Measurements from ENCODE around the gene NDUFS1. TPM values are rescaled to one million over a fixed set of nuclear protein-coding genes. Genes with fewer than 3 reads are reported as not detected.
"Not testable (repeated sequence)": the region's sequence is repeated elsewhere in the genome, so short reads cannot be mapped to it uniquely, and the experiment has no call there.

The NDUFS1 gene
- total RNA-seq, 1 experiment from 2014 or later: 102 TPM

DNA sequence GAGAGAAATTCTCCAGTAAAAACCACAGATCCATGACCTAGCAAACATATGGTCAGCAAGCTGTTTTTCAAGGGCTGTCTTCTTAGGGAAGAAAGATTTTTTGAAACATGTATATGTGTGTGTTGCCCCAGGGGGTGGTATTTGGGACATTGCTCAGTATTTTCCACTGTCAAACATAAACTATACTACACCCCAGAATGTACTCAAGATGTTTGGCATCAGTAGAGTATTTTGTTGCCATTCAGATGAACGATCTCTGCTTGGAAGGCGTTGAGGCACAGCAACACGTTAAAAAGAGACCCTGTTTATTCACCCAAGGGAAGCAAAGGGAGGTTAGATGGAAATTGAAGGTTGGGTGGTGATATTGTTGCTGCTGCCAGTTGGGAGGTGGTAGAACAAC, 30.4 kb upstream of the NDUFS1 start:
- H3K4me1 ChIP-seq (ENCODE audit: insufficient read depth, low read length): no peaks in the 10 kb centered on the region
- no peaks in the 10 kb centered on the region for H3K79me1 ChIP-seq (ENCODE audit: insufficient read depth, low read depth, low read length, poor library complexity, severe bottlenecking)
- H3K36me3 Mint-ChIP-seq (ENCODE audit: insufficient read depth in 1 of 3, low read depth in 3 of 3): no peaks in the 10 kb centered on the region
- H3K4ac ChIP-seq (ENCODE audit: low read depth, low read length): no peak overlapping the region
- H2BK5ac ChIP-seq (ENCODE audit: insufficient read length, low read length): no peak overlapping the region
- H2BK20ac ChIP-seq (ENCODE audit: low read depth, low read length, poor library complexity, severe bottlenecking): no peak overlapping the region
- H3K9ac ChIP-seq (ENCODE audit: extremely low read depth, insufficient read length, low read length): no peak overlapping the region
- no peaks in the 10 kb centered on the region for H4K20me1 ChIP-seq (ENCODE audit: control insufficient read depth, insufficient read depth, insufficient read length)
- H2BK15ac ChIP-seq (ENCODE audit: low read depth, low read length): no peak overlapping the region
- no peaks in the 10 kb centered on the region for H3K23me2 ChIP-seq (ENCODE audit: insufficient read length, low read depth, low read length, poor library complexity, severe bottlenecking)
- no peaks in the 10 kb centered on the region for H3K27me3 Mint-ChIP-seq (ENCODE audit: low read depth)
- no peak overlapping the region for H3K4me3 Mint-ChIP-seq
- no peaks in the 10 kb centered on the region for H3K9me3 ChIP-seq (ENCODE audit: control insufficient read depth, low read depth, low read length)
- no peak overlapping the region for H2AFZ ChIP-seq (ENCODE audit: low read length)
- no peak overlapping the region for H3T11ph ChIP-seq (ENCODE audit: low read length)
- H3K18ac ChIP-seq (ENCODE audit: insufficient read length, low read depth, low read length): no peak overlapping the region
- no peaks in the 10 kb centered on the region for H3K27me3 ChIP-seq (ENCODE audit: insufficient read depth, low read length)
- no peak overlapping the region for H3K14ac ChIP-seq (ENCODE audit: insufficient read depth, low read length)
- H3K27ac ChIP-seq (ENCODE audit: insufficient read length, low read depth, low read length): no peak overlapping the region
- no peak for DNase-seq
- WGBS (ENCODE audit: extremely low coverage, insufficient read length, low lambda C conversion rate): no CpG with 5 or more reads among the region's 3 CpGs
- H2AK5ac ChIP-seq (ENCODE audit: insufficient read length, low read length): no peak overlapping the region
- no peaks in the 10 kb centered on the region for H3K79me2 ChIP-seq (ENCODE audit: insufficient read depth, low read length)
- H3K23ac ChIP-seq (ENCODE audit: insufficient read length, low read depth, low read length): no peak overlapping the region
- H3K9me3 Mint-ChIP-seq: no peaks in the 10 kb centered on the region
- H3K4me1 Mint-ChIP-seq: peaks cover 5 to 6% of the 10 kb centered on the region in 2 experiments
- H4K91ac ChIP-seq (ENCODE audit: insufficient read length, low read depth, low read length): no peak overlapping the region
- no peak overlapping the region for H4K5ac ChIP-seq (ENCODE audit: insufficient read length, low read depth, low read length)
- no peak overlapping the region for H2BK120ac ChIP-seq (ENCODE audit: low read depth, low read length, poor library complexity, severe bottlenecking)
- H3K27ac Mint-ChIP-seq: no peak overlapping the region
- H3K56ac ChIP-seq (ENCODE audit: insufficient read length, low read depth, low read length): no peak overlapping the region
- TF ChIP-seq CTCF (conservative IDR thresholded peaks at IDR 0.05): no peak
- no peak overlapping the region for H3K4me2 ChIP-seq (ENCODE audit: insufficient read depth, insufficient read length, low read length)
- no peak overlapping the region for H2BK12ac ChIP-seq (ENCODE audit: insufficient read length, low read depth, low read length)
- no peak overlapping the region for H4K8ac ChIP-seq (replicated peaks; ENCODE audit: insufficient read length, low read depth, low read length)

DNA sequence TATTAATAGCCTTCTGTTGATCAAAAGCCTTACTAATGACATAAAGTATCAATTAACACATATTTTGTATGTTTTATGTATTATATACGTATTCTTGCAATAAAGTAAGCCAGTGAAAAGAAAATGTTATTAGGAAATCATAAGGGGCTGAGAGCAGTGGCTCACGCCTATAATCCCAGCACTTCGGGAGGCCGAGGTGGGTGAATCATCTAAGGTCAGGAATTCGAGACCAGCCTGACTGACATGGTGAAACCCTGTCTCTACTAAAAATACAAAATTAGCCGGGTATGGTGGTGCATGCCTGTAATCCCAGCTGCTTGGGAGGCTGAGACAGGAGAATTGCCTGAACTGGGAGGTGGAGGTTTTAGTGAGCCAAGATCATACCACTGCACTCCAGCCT, 22.3 kb upstream of the NDUFS1 start:
- H3K9ac ChIP-seq (ENCODE audit: extremely low read depth, insufficient read length, low read length); H3K4me1 ChIP-seq (ENCODE audit: insufficient read depth, low read length); H3K4ac ChIP-seq (ENCODE audit: low read depth, low read length); H2BK15ac ChIP-seq (ENCODE audit: low read depth, low read length); H4K91ac ChIP-seq (ENCODE audit: insufficient read length, low read depth, low read length); H2AFZ ChIP-seq (ENCODE audit: low read length); H3K27me3 Mint-ChIP-seq (ENCODE audit: low read depth); H2AK5ac ChIP-seq (ENCODE audit: insufficient read length, low read length); H3K27ac ChIP-seq (ENCODE audit: insufficient read length, low read depth, low read length); H3K27ac Mint-ChIP-seq; DNase-seq; H3K4me3 Mint-ChIP-seq; H3K4me1 Mint-ChIP-seq; H3K9me3 Mint-ChIP-seq; H3K9me3 ChIP-seq (ENCODE audit: control insufficient read depth, low read depth, low read length); H3K79me1 ChIP-seq (ENCODE audit: insufficient read depth, low read depth, low read length, poor library complexity, severe bottlenecking); H2BK5ac ChIP-seq (ENCODE audit: insufficient read length, low read length); H2BK20ac ChIP-seq (ENCODE audit: low read depth, low read length, poor library complexity, severe bottlenecking); H3K56ac ChIP-seq (ENCODE audit: insufficient read length, low read depth, low read length); H3K79me2 ChIP-seq (ENCODE audit: insufficient read depth, low read length); H4K5ac ChIP-seq (ENCODE audit: insufficient read length, low read depth, low read length); H4K8ac ChIP-seq (replicated peaks; ENCODE audit: insufficient read length, low read depth, low read length); H3T11ph ChIP-seq (ENCODE audit: low read length); H2BK12ac ChIP-seq (ENCODE audit: insufficient read length, low read depth, low read length); H3K27me3 ChIP-seq (ENCODE audit: insufficient read depth, low read length); H3K14ac ChIP-seq (ENCODE audit: insufficient read depth, low read length); H3K23me2 ChIP-seq (ENCODE audit: insufficient read length, low read depth, low read length, poor library complexity, severe bottlenecking); H3K4me2 ChIP-seq (ENCODE audit: insufficient read depth, insufficient read length, low read length); H3K18ac ChIP-seq (ENCODE audit: insufficient read length, low read depth, low read length); H3K36me3 Mint-ChIP-seq (ENCODE audit: insufficient read depth in 1 of 3, low read depth in 3 of 3); H3K23ac ChIP-seq (ENCODE audit: insufficient read length, low read depth, low read length); H4K20me1 ChIP-seq (ENCODE audit: control insufficient read depth, insufficient read depth, insufficient read length); H2BK120ac ChIP-seq (ENCODE audit: low read depth, low read length, poor library complexity, severe bottlenecking): not testable (repeated sequence)
- WGBS (ENCODE audit: extremely low coverage, insufficient read length, low lambda C conversion rate): no CpG with 5 or more reads among the region's 6 CpGs
